PC-9 (cell line): ENCODE measurements around the gene LRFN4. TPM values are rescaled to one million over a fixed set of nuclear protein-coding genes. Genes with fewer than 3 reads are reported as not detected.

ENCODE experiments used
- BruUV-seq: library from RNA; stranded (reverse); fragments of 400-500 nt; replicated peaks from 2 replicates; lab custom pipeline; 2021; lab: Mats Ljungman, UMichigan
- CTCF ChIA-PET: fragments of 300-600 bp; sonication (Branson Sonifier 250); formaldehyde crosslinking; loops from one replicate; lab custom pipeline; 2022; ENCODE audit warnings: antibody characterized with exemption; lab: Charles Lee
- POLR2A ChIA-PET: fragments of 300-600 bp; sonication (Branson Sonifier 250); formaldehyde crosslinking; loops from one replicate; lab custom pipeline; 2022; ENCODE audit warnings: antibody characterized with exemption; ENCODE audit not compliant: unreplicated experiment; lab: Charles Lee
- DNase-seq, 2 experiments: peaks; one replicate each; pipeline versions ENCODE4 v3.0.0 to v3.0.0-alpha.2; 2015 to 2022; ENCODE audit warnings: mixed read lengths in 1 of 2
- H2AFZ ChIP-seq: fragments of 200-600 bp; sonication (generic); 2 replicates; pipeline ENCODE4 v1.8.1; 2017; ENCODE audit warnings: antibody characterized with exemption
- H3F3A ChIP-seq: fragments of 200-600 bp; sonication (generic); 2 replicates; pipeline ENCODE4 v1.8.1; 2017; ENCODE audit warnings: antibody characterized with exemption, mild to moderate bottlenecking, low read depth; ENCODE audit not compliant: insufficient read depth
- H3K27ac ChIP-seq: fragments of 200-600 bp; sonication (generic); 2 replicates; pipeline ENCODE4 v1.6.1; 2016; ENCODE audit warnings: mixed run types
- H3K27me3 ChIP-seq: fragments of 200-600 bp; sonication (generic); 2 replicates; pipeline ENCODE4 v1.6.1; 2016; ENCODE audit warnings: low read depth, mixed run types; ENCODE audit not compliant: insufficient read depth
- H3K36me3 ChIP-seq: fragments of 200-600 bp; sonication (generic); 2 replicates; pipeline ENCODE4 v1.6.1; 2016; ENCODE audit warnings: low read depth, mixed run types
- H3K4me1 ChIP-seq: fragments of 200-600 bp; sonication (generic); replicated peaks from 2 replicates; pipeline ENCODE4 v1.6.1; 2016; ENCODE audit warnings: mixed run types; ENCODE audit not compliant: insufficient read depth
- H3K4me2 ChIP-seq: fragments of 200-600 bp; sonication (generic); 2 replicates; pipeline ENCODE4 v1.6.1; 2017; ENCODE audit warnings: mixed run types
- H3K4me3 ChIP-seq: fragments of 200-600 bp; sonication (generic); 2 replicates; pipeline ENCODE4 v1.6.1; 2016; ENCODE audit warnings: mixed run types
- H3K79me2 ChIP-seq: fragments of 200-600 bp; sonication (generic); 2 replicates; pipeline ENCODE4 v1.6.1; 2017; ENCODE audit warnings: low read depth, mixed run types
- H3K9me2 ChIP-seq: fragments of 200-600 bp; sonication (generic); 2 replicates; pipeline ENCODE4 v1.8.1; 2017; ENCODE audit warnings: mild to moderate bottlenecking; ENCODE audit not compliant: insufficient read depth
- H3K9me3 ChIP-seq: fragments of 200-600 bp; sonication (generic); 2 replicates; pipeline ENCODE4 v1.8.1; 2016; ENCODE audit warnings: low read depth; ENCODE audit not compliant: insufficient read depth
- H4K20me1 ChIP-seq: fragments of 200-600 bp; sonication (generic); 2 replicates; pipeline ENCODE4 v1.8.1; 2017; ENCODE audit not compliant: insufficient read depth
- EZH2 ChIP-seq: fragments of 200-600 bp; sonication (generic); IDR thresholded peaks from 2 replicates; pipeline ENCODE4 v1.8.0; 2017; ENCODE audit warnings: antibody characterized with exemption, low read depth
- intact Hi-C: fragments of 100-400 bp; cut with micrococcal nuclease; formaldehyde crosslinking; loops from one replicate; pipeline ENCODE4 v1.10.0; 2022; ENCODE audit not compliant: unreplicated experiment
- total RNA-seq: library from RNA; stranded (reverse); gene quantifications from 2 replicates; pipeline ENCODE4 v1.2.3, GENCODE V29; 2021
- TF ChIP-seq, protein P1 (sequence below): fragments of 200-600 bp; sonication (generic); conservative IDR thresholded peaks from 2 replicates; pipeline ENCODE4 v1.6.1; 2017; ENCODE audit warnings: mixed run types, antibody characterized with exemption, mild to moderate bottlenecking, moderate library complexity

The LRFN4 gene
- total RNA-seq, 1 experiment from 2014 or later: 13.8 TPM

DNA sequence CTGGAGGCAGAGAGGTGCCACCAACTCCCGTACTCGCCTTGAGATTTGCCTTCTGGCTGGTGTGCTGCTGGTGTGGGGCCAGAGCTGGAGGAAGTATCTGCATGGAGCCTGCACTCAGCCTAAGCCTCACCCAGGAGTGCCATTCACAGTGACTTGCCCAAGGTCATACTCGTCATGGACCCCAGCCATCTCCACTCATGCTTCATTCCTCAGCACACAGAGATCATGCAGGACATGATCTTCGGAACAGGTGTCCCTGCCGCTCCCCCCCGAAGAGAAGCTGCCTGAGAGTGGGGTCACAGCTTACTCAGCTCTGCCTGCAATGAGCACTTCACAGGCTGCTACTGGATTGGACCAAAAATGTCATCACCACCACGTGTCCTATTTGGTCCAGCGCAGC, 52.3 kb downstream of the LRFN4 start:
- Histone ChIP-seq H4K20me1 (no peaks in the 10 kb centered on the region), H3K27me3 (no peaks in the 10 kb centered on the region), H3F3A (peaks cover 11% of the 10 kb centered on the region), H3K4me2 (no peak overlapping the region), H3K79me2 (no peaks in the 10 kb centered on the region), H3K9me3 (no peaks in the 10 kb centered on the region), H2AFZ (no peak overlapping the region), H3K9me2 (no peaks in the 10 kb centered on the region), H3K4me1 (peaks cover 18% of the 10 kb centered on the region), H3K36me3 (no peaks in the 10 kb centered on the region), H3K27ac (no peak overlapping the region), H3K4me3 (no peak overlapping the region)
- TF ChIP-seq, protein P1, sequence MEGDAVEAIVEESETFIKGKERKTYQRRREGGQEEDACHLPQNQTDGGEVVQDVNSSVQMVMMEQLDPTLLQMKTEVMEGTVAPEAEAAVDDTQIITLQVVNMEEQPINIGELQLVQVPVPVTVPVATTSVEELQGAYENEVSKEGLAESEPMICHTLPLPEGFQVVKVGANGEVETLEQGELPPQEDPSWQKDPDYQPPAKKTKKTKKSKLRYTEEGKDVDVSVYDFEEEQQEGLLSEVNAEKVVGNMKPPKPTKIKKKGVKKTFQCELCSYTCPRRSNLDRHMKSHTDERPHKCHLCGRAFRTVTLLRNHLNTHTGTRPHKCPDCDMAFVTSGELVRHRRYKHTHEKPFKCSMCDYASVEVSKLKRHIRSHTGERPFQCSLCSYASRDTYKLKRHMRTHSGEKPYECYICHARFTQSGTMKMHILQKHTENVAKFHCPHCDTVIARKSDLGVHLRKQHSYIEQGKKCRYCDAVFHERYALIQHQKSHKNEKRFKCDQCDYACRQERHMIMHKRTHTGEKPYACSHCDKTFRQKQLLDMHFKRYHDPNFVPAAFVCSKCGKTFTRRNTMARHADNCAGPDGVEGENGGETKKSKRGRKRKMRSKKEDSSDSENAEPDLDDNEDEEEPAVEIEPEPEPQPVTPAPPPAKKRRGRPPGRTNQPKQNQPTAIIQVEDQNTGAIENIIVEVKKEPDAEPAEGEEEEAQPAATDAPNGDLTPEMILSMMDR: no peak
- TF ChIP-seq EZH2: no peak
- DNase-seq: no peak
- CTCF ChIA-PET: no interaction called here
- POLR2A ChIA-PET: interaction anchor here (0.6 kb wide), 1 partner anchor 62 kb away, joined by 5 read pairs; no protein-coding TSS in a partner anchor
- intact Hi-C loops: no loop called here
- no TSS peak for BruUV-seq

DNA sequence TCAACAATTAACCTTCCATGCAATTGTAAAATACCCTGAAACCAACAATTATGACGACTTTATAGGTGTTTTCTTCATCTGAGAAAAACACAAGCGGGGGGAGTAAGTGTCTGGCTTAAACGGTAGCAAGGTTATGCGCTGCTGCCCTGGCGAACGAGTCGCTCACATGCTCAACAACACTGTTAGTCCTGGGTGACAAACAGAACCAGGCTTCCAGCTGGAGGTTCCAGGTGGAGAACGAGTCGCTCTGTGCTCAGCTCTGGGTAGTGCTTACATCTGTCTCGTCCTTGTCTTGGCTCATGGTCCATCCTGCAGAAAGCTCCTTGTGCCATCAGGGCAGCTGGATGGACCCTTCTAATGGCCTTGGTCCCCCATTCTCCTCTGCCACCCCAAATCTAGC, 53.2 kb downstream of the LRFN4 start:
- TF ChIP-seq EZH2: no peak
- TF ChIP-seq, protein P1: no peak
- no peaks in the 10 kb centered on the region for H3K36me3 ChIP-seq
- ChIA-PET CTCF (no interaction called here), POLR2A (no interaction called here)
- no peak overlapping the region for H3K4me3 ChIP-seq
- no peak overlapping the region for H3K4me2 ChIP-seq
- no peaks in the 10 kb centered on the region for H3K9me2 ChIP-seq
- DNase-seq: no peak
- H3K27me3 ChIP-seq: no peaks in the 10 kb centered on the region
- peaks cover 10% of the 10 kb centered on the region for H3K4me1 ChIP-seq
- BruUV-seq: no TSS peak
- H3K27ac ChIP-seq: no peak overlapping the region
- peaks cover 3% of the 10 kb centered on the region; the same call in 1 of the 2 replicates for H3F3A ChIP-seq
- H2AFZ ChIP-seq: no peak overlapping the region
- intact Hi-C loops: no loop called here
- no peaks in the 10 kb centered on the region for H3K79me2 ChIP-seq
- H4K20me1 ChIP-seq: no peaks in the 10 kb centered on the region
- no peaks in the 10 kb centered on the region for H3K9me3 ChIP-seq

Other genes with a start within 250 kb of the LRFN4 start
- gene RBM14, start 240.4 kb upstream of the LRFN4 start, total RNA-seq: 108 and 112 TPM in 2 replicates
- gene RBM4, start 218.4 kb upstream of the LRFN4 start, total RNA-seq: 131 and 140 TPM in 2 replicates
- gene RBM4B, start 179.2 kb upstream of the LRFN4 start, total RNA-seq: 17.8 and 24.8 TPM in 2 replicates
- 51.0 and 66.8 TPM in 2 replicates for gene SPTBN2, start 127.8 kb upstream of the LRFN4 start, total RNA-seq
- gene RCE1, start 13.6 kb upstream of the LRFN4 start, total RNA-seq: 42.1 and 42.9 TPM in 2 replicates
- gene PC, start 101.3 kb downstream of the LRFN4 start, total RNA-seq: 34.9 and 38.9 TPM in 2 replicates
- not detected in 2 replicates for gene C11orf86, start 118.2 kb downstream of the LRFN4 start, total RNA-seq
- gene SYT12, start 166.1 kb downstream of the LRFN4 start, total RNA-seq: 11.1 and 12.3 TPM in 2 replicates
- gene RHOD, start 199.8 kb downstream of the LRFN4 start, total RNA-seq: 127 and 156 TPM in 2 replicates